Right ventricle myocardium superior (tissue), 1 donor: ENCODE results near the gene PUS10. TPM values are rescaled to one million over a fixed set of nuclear protein-coding genes. Genes with fewer than 3 reads are reported as not detected.
"Not testable (repeated sequence)": the region's sequence is repeated elsewhere in the genome, so short reads cannot be mapped to it uniquely, and the experiment has no call there.

ENCODE experiments used
- ATAC-seq: fragments of 200-7000 bp; cut with Tn5 transposase; one replicate; pipeline ENCODE4 v1.9.1; 2020; ENCODE audit warnings: mild to moderate bottlenecking; ENCODE audit not compliant: poor library complexity
- DNase-seq: peaks from one replicate; pipeline ENCODE4 v3.0.0-alpha.2; 2020
- intact Hi-C: fragments of 100-400 bp; cut with DNase I; formaldehyde crosslinking; loops from one replicate; pipeline ENCODE4 v1.11.2; 2022
- long read RNA-seq: library from polyadenylated mRNA; unstranded; transcript quantifications from one replicate; pipeline ENCODE4 v2.0.0, GENCODE V29; 2021
- total RNA-seq: library from RNA; stranded (reverse); fragmentation: NEBNext Ultra II Directional; extraction: Animal tissue kit (Norgen Biotek cat#: 25700); gene quantifications from one replicate; pipeline ENCODE4 v1.2.1, GENCODE V29; 2021
- donor health status: DM: no; HTN: yes; CAD: no; lungs with severe emphysema.

The PUS10 gene
- 5.0 TPM for total RNA-seq
- long read RNA-seq, partial matches to known transcripts: 1 of 5 reads
- long read RNA-seq, other reads (novel, unspliced or antisense): 4 of 5 reads

- peak; percentile 84 for DNase-seq
- intact Hi-C loops: no loop called here
- ATAC-seq: peak; percentile 98
These were observed at the start of gene PUS10, which contains the start of gene PEX13 for GRCh38 chr2:61017556-61018317. Gene PUS10, minus strand, starts transcription at chr2:61018255. Its CDS starts 6,365 bp downstream, at chr2:61011890. Gene PEX13, plus strand, starts transcription at chr2:61017720. Its CDS starts 40 bp downstream, at chr2:61017760.

GRCh38 chr2:61065714-61066709 lies 48.0 kb upstream of the PUS10 start, which contains the start of gene SANBR:
Gene SANBR, plus strand, starts transcription at chr2:61065871. Its CDS starts 4,480 bp downstream, at chr2:61070351.
- intact Hi-C loops: no loop called here
- DNase-seq: peak; percentile 91
- peak; percentile 100 for ATAC-seq

- DNase-seq: no peak
- intact Hi-C loops: no loop called here
- no peak for ATAC-seq
These were observed 41.3 kb upstream of the PUS10 start for GRCh38 chr2:61059382-61059781.

- no peak for ATAC-seq
These were observed 39.5 kb upstream of the PUS10 start for GRCh38 chr2:61057562-61057961.

GRCh38 chr2:61055557-61055956 lies 37.5 kb upstream of the PUS10 start:
- DNase-seq (no peak), ATAC-seq (no peak)
- intact Hi-C loops: no loop called here

More at GRCh38 chr2:61057562-61057961, 39.5 kb upstream of the PUS10 start:
- intact Hi-C loops: no loop called here
- DNase-seq: no peak

GRCh38 chr2:61045999-61046398 lies 27.9 kb upstream of the PUS10 start:
- intact Hi-C loops: no loop called here
- ATAC-seq: peak; percentile 23
- no peak for DNase-seq

- no peak for DNase-seq
- ATAC-seq: no peak
- intact Hi-C loops: no loop called here
These were observed 27.2 kb upstream of the PUS10 start for GRCh38 chr2:61045226-61045625.

GRCh38 chr2:61044636-61045035 lies 26.6 kb upstream of the PUS10 start:
- DNase-seq: no peak
- intact Hi-C loops: no loop called here
- ATAC-seq: peak; percentile 88

- peak; percentile 39 for ATAC-seq
These were observed 24.8 kb upstream of the PUS10 start for GRCh38 chr2:61042807-61043206.

GRCh38 chr2:61036643-61037042 lies 18.6 kb upstream of the PUS10 start:
- ATAC-seq, intact Hi-C loops, DNase-seq: not testable (repeated sequence)

More at GRCh38 chr2:61042807-61043206, 24.8 kb upstream of the PUS10 start:
- intact Hi-C loops: no loop called here
- DNase-seq: no peak

GRCh38 chr2:61034592-61034991 lies 16.5 kb upstream of the PUS10 start:
- DNase-seq, ATAC-seq, intact Hi-C loops: not testable (repeated sequence)

- ATAC-seq (no peak), DNase-seq (no peak)
- intact Hi-C loops: no loop called here
These were observed 11.5 kb upstream of the PUS10 start for GRCh38 chr2:61029533-61029932.

GRCh38 chr2:61023670-61024069 lies 5.6 kb upstream of the PUS10 start:
- intact Hi-C loops: no loop called here
- no peak for ATAC-seq
- DNase-seq: no peak

- DNase-seq (no peak), ATAC-seq (no peak)
- intact Hi-C loops: no loop called here
These were observed 3.2 kb upstream of the PUS10 start for GRCh38 chr2:61021228-61021660.

GRCh38 chr2:61018798-61019197 lies 743 bp upstream of the PUS10 start:
- no peak for ATAC-seq
- intact Hi-C loops: no loop called here
- DNase-seq: no peak

- DNase-seq (no peak), ATAC-seq (no peak)
- intact Hi-C loops: no loop called here
These were observed 282 bp upstream of the PUS10 start for GRCh38 chr2:61018318-61018755.

GRCh38 chr2:61017003-61017555 lies 976 bp downstream of the PUS10 start:
- ATAC-seq: peak; percentile 92
- intact Hi-C loops: no loop called here

GRCh38 chr2:61016392-61017002 lies 1.6 kb downstream of the PUS10 start:
- intact Hi-C loops: no loop called here
- no peak for ATAC-seq

More at GRCh38 chr2:61017003-61017555, 976 bp downstream of the PUS10 start:
- DNase-seq: peak; percentile 70

More at GRCh38 chr2:61016392-61017002, 1.6 kb downstream of the PUS10 start:
- no peak for DNase-seq
